Measurements from ENCODE around the gene FBXO4.

The FBXO4 gene

GRCh38 chr5:41891066-41891707 is 33.9 kb upstream of the FBXO4 start:
- H3K27me3 ChIP-seq (replicated peaks; ENCODE audit: insufficient read depth, low read length), result no peaks in the 10 kb centered on the region
- no peak overlapping the region for H3K9ac ChIP-seq (ENCODE audit: low read length)
- H3K9me3 ChIP-seq (replicated peaks; ENCODE audit: insufficient read depth, low read length), result no peaks in the 10 kb centered on the region
- no peak overlapping the region for H3K4me3 ChIP-seq (ENCODE audit: low read length)
- H3F3A ChIP-seq (ENCODE audit: insufficient read depth, low read length), result no peaks in the 10 kb centered on the region
- H3K36me3 ChIP-seq (replicated peaks; ENCODE audit: insufficient read depth, low read length), result no peaks in the 10 kb centered on the region
- H3K79me2 ChIP-seq (ENCODE audit: low read length), result no peaks in the 10 kb centered on the region
- TF ChIP-seq, protein P1, sequence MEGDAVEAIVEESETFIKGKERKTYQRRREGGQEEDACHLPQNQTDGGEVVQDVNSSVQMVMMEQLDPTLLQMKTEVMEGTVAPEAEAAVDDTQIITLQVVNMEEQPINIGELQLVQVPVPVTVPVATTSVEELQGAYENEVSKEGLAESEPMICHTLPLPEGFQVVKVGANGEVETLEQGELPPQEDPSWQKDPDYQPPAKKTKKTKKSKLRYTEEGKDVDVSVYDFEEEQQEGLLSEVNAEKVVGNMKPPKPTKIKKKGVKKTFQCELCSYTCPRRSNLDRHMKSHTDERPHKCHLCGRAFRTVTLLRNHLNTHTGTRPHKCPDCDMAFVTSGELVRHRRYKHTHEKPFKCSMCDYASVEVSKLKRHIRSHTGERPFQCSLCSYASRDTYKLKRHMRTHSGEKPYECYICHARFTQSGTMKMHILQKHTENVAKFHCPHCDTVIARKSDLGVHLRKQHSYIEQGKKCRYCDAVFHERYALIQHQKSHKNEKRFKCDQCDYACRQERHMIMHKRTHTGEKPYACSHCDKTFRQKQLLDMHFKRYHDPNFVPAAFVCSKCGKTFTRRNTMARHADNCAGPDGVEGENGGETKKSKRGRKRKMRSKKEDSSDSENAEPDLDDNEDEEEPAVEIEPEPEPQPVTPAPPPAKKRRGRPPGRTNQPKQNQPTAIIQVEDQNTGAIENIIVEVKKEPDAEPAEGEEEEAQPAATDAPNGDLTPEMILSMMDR (IDR thresholded peaks at IDR 0.05; ENCODE audit: low read length), result no peak
- TF ChIP-seq EZH2phosphoT487 (IDR thresholded peaks at IDR 0.05; ENCODE audit: low read length) (no peak), EZH2 (optimal IDR thresholded peaks at IDR 0.05; ENCODE audit: low read depth, low read length) (no peak)
- H3K4me2 ChIP-seq (ENCODE audit: low read depth, low read length), result no peak overlapping the region
- no peak overlapping the region for H3K27ac ChIP-seq (ENCODE audit: low read length)
- no peak for DNase-seq
- H4K20me1 ChIP-seq (ENCODE audit: insufficient read depth, low read length), result no peaks in the 10 kb centered on the region
- no peak overlapping the region for H2AFZ ChIP-seq (ENCODE audit: low read length)
- no peaks in the 10 kb centered on the region for H3K9me2 ChIP-seq (replicated peaks; ENCODE audit: insufficient read depth, low read length)
- 0 out of 2 replicates have a peak, but pooled peaks cover 3% of the 10 kb centered on the region for H3K4me1 ChIP-seq (ENCODE audit: low read length)

DNA sequence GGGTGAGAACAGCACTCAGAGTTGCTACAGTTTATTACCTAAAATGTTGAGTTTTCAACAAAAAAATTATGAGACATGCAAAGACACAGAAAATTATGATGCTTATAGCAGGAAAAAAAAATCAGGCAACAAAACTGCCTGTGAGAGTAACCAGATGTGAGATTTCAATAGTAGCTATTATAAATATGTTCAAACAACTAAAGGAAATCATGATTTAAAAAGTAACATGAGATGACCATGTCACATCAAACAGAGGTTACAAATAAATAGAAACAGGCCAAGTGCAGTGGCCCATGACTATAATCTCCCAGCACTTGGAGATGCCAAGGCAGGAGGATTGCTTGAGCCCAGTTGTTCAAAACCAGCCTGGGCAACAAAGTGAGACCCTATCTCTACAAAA is 33.0 kb upstream of the FBXO4 start:
- Histone ChIP-seq H3K4me2 (ENCODE audit: low read depth, low read length) (no peak overlapping the region), H3K4me3 (ENCODE audit: low read length) (no peak overlapping the region), H3K36me3 (replicated peaks; ENCODE audit: insufficient read depth, low read length) (no peaks in the 10 kb centered on the region), H3F3A (ENCODE audit: insufficient read depth, low read length) (no peaks in the 10 kb centered on the region), H3K79me2 (ENCODE audit: low read length) (no peaks in the 10 kb centered on the region), H2AFZ (ENCODE audit: low read length) (no peak overlapping the region), H3K9ac (ENCODE audit: low read length) (no peak overlapping the region), H3K9me3 (replicated peaks; ENCODE audit: insufficient read depth, low read length) (no peaks in the 10 kb centered on the region), H4K20me1 (ENCODE audit: insufficient read depth, low read length) (no peaks in the 10 kb centered on the region), H3K27me3 (replicated peaks; ENCODE audit: insufficient read depth, low read length) (no peaks in the 10 kb centered on the region), H3K9me2 (replicated peaks; ENCODE audit: insufficient read depth, low read length) (no peaks in the 10 kb centered on the region), H3K4me1 (ENCODE audit: low read length) (0 out of 2 replicates have a peak, but pooled peaks cover 3% of the 10 kb centered on the region), H3K27ac (ENCODE audit: low read length) (no peak overlapping the region)
- DNase-seq, result no peak
- TF ChIP-seq EZH2phosphoT487 (IDR thresholded peaks at IDR 0.05; ENCODE audit: low read length) (no peak), EZH2 (optimal IDR thresholded peaks at IDR 0.05; ENCODE audit: low read depth, low read length) (no peak)
- TF ChIP-seq, protein P1 (IDR thresholded peaks at IDR 0.05; ENCODE audit: low read length), result no peak

DNA sequence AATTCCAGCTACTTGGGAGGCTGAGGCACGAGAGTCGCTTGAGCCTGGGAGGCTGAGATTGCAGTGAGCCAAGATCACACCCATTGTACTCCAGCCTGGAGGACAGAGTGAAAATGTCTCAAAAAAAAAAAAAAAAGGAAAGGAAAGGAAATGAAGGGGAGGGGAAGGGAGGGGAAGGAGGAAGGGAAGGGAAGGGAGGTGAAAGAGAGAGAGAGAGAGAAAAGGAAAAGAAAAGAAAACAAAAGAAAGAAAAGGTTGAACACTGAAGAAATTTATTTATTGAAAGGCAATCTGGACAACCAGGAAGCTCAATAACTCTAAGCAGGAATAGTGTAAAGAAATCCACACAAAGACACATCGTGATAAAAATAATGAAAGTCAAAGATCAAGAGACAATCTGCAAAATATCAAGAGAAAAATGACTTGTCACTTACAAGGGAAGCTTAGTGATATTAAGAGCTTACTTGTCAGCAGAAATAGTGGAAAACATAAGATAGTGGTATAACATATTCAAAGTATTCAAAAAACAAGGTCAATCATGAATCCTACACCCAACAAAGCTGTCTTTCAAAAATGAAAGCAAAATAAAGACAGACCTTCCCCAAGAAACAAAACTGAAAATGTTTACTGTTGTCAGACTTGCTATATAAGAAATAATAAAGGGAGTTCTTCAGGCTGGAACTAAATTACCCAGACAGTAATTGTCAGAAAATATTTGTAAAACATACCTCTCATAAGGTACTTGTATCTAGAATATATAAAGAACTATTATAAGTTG is 31.8 kb upstream of the FBXO4 start:
- no peaks in the 10 kb centered on the region for H3K9me3 ChIP-seq (replicated peaks; ENCODE audit: insufficient read depth, low read length)
- H3K4me2 ChIP-seq (ENCODE audit: low read depth, low read length), result peak overlapping the region; percentile 76; the same call in 1 of the 2 replicates
- peak overlapping the region; percentile 24; the same call in 1 of the 2 replicates for H3K9ac ChIP-seq (ENCODE audit: low read length)
- H2AFZ ChIP-seq (ENCODE audit: low read length), result peak overlapping the region; percentile 68
- no peaks in the 10 kb centered on the region for H3K9me2 ChIP-seq (replicated peaks; ENCODE audit: insufficient read depth, low read length)
- peak overlapping the region; percentile 17; the same call in 1 of the 2 replicates for H3K27ac ChIP-seq (ENCODE audit: low read length)
- DNase-seq, result peak; percentile 48
- H4K20me1 ChIP-seq (ENCODE audit: insufficient read depth, low read length), result no peaks in the 10 kb centered on the region
- H3K4me1 ChIP-seq (ENCODE audit: low read length), result 0 out of 2 replicates have a peak, but pooled peaks cover 3% of the 10 kb centered on the region
- TF ChIP-seq EZH2phosphoT487 (IDR thresholded peaks at IDR 0.05; ENCODE audit: low read length) (no peak), EZH2 (optimal IDR thresholded peaks at IDR 0.05; ENCODE audit: low read depth, low read length) (no peak)
- TF ChIP-seq, protein P1 (IDR thresholded peaks at IDR 0.05; ENCODE audit: low read length), result no peak
- H3K79me2 ChIP-seq (ENCODE audit: low read length), result no peaks in the 10 kb centered on the region
- H3K36me3 ChIP-seq (replicated peaks; ENCODE audit: insufficient read depth, low read length), result no peaks in the 10 kb centered on the region
- H3K4me3 ChIP-seq (ENCODE audit: low read length), result peak overlapping the region; percentile 50
- H3F3A ChIP-seq (ENCODE audit: insufficient read depth, low read length), result no peaks in the 10 kb centered on the region
- H3K27me3 ChIP-seq (replicated peaks; ENCODE audit: insufficient read depth, low read length), result no peaks in the 10 kb centered on the region
